T-cell (primary cell): ENCODE measurements around the gene EEFSEC. TPM values are rescaled to one million over a fixed set of nuclear protein-coding genes. Genes with fewer than 3 reads are reported as not detected.

Experiments
- ATAC-seq, 4 experiments: fragments of 200-7000 bp in 3 of 4; fragments of 150-1000 bp in 1 of 4; cut with Tn5 transposase; replicated peaks in 1 of 4; 1 replicate in 3 of 4; 2 replicates in 1 of 4; pipeline ENCODE4 v1.10.0; 2021; ENCODE audit warnings: moderate library complexity in 3 of 4, mild to moderate bottlenecking in 2 of 4, moderate number of reproducible peaks in 1 of 4
- CTCF ChIA-PET, 2 donors: fragments of 300-600 bp; sonication (Branson Sonifier 250); formaldehyde crosslinking; loops; one replicate each; lab custom pipeline; 2022; ENCODE audit warnings: antibody characterized with exemption in 2 of 2; lab: Charles Lee
- POLR2A ChIA-PET, 2 donors: fragments of 300-600 bp; sonication (Branson Sonifier 250); formaldehyde crosslinking; loops; one replicate each; lab custom pipeline; 2022; ENCODE audit warnings: antibody characterized with exemption in 2 of 2; lab: Charles Lee
- DNase-seq, 35 experiments: peaks; one replicate each; pipeline versions ENCODE4 v3.0.0 to v3.0.0-alpha.2; 2013 to 2023
- H3K27ac ChIP-seq: one replicate; pipeline ENCODE4 v1.5.1; 2013; ENCODE audit warnings: low read length
- H3K27me3 ChIP-seq, 2 experiments: replicated peaks in 1 of 2; 1 replicate in 1 of 2; 2 replicates in 1 of 2; pipeline versions ENCODE4 v1.6.1 to v1.7.0; 2013; ENCODE audit warnings: low read length in 1 of 2, mixed read lengths in 1 of 2; ENCODE audit not compliant: control insufficient read depth in 2 of 2, insufficient read depth in 2 of 2; ENCODE audit errors: extremely low read depth in 1 of 2
- H3K36me3 ChIP-seq, 2 donors: 1 replicate in 1 of 2; 2 replicates in 1 of 2; pipeline versions ENCODE4 v1.6.1 to v1.7.0; 2013; ENCODE audit warnings: low read length in 1 of 2; ENCODE audit not compliant: control insufficient read depth in 2 of 2, insufficient read depth in 1 of 2; ENCODE audit errors: extremely low read depth in 1 of 2
- H3K4me1 ChIP-seq, 2 experiments: 1 replicate in 1 of 2; 2 replicates in 1 of 2; pipeline versions ENCODE4 v1.6.1 to v1.7.0; 2013; ENCODE audit warnings: low read length in 2 of 2, mixed read lengths in 1 of 2; ENCODE audit not compliant: insufficient read depth in 2 of 2, control insufficient read depth in 1 of 2; ENCODE audit errors: extremely low read depth in 1 of 2
- H3K4me3 ChIP-seq, 2 donors: 1 replicate in 1 of 2; 2 replicates in 1 of 2; pipeline versions ENCODE4 v1.5.1 to v1.7.0; 2013; ENCODE audit warnings: mild to moderate bottlenecking in 2 of 2, low read length in 1 of 2, moderate library complexity in 1 of 2; ENCODE audit not compliant: control insufficient read depth in 1 of 2; ENCODE audit errors: extremely low read depth in 1 of 2
- H3K9me3 ChIP-seq: 2 replicates; pipeline ENCODE4 v1.7.0; 2013
- H3K27ac Mint-ChIP-seq, 2 donors: one replicate each; pipeline ENCODE4 v1.8.0; 2020 to 2021; ENCODE audit warnings: mild to moderate bottlenecking in 2 of 2, mixed read lengths in 2 of 2
- H3K27me3 Mint-ChIP-seq, 2 donors: one replicate each; pipeline ENCODE4 v1.8.0; 2021 to 2022; ENCODE audit warnings: mixed read lengths in 2 of 2
- H3K36me3 Mint-ChIP-seq: one replicate; pipeline ENCODE4 v1.8.0; 2021; ENCODE audit warnings: mixed read lengths
- H3K4me1 Mint-ChIP-seq, 3 donors: one replicate each; pipeline ENCODE4 v1.8.0; 2020 to 2022; ENCODE audit warnings: mixed read lengths in 3 of 3, mild to moderate bottlenecking in 1 of 3
- H3K4me3 Mint-ChIP-seq, 3 donors: one replicate each; pipeline ENCODE4 v1.8.0; 2020 to 2022; ENCODE audit warnings: mild to moderate bottlenecking in 3 of 3, mixed read lengths in 3 of 3, moderate library complexity in 3 of 3
- H3K9me3 Mint-ChIP-seq, 3 donors: one replicate each; pipeline ENCODE4 v1.8.0; 2020 to 2022; ENCODE audit warnings: mixed read lengths in 3 of 3
- WGBS: methylation state at CpG from one replicate; pipeline ENCODE4 v1.1.5; 2013; ENCODE audit warnings: missing lambda C conversion rate; ENCODE audit not compliant: insufficient coverage; 5-methylcytosine and 5-hydroxymethylcytosine counted together
- total RNA-seq, 35 experiments: library from RNA in 6 of 35; stranded (reverse) in 6 of 35; fragments of 120-200 nt in 1 of 35; gene quantifications; one replicate each; pipeline versions ENCODE4 v1.2.1 to v1.2.4 and lab custom pipeline; 2013 to 2026

The EEFSEC gene
- total RNA-seq, 5 donors from 2014 or later (not counting 1 experiment from before 2014, with no cell fraction given) = 15.9 to 21.1 (median 19.1) TPM

DNA sequence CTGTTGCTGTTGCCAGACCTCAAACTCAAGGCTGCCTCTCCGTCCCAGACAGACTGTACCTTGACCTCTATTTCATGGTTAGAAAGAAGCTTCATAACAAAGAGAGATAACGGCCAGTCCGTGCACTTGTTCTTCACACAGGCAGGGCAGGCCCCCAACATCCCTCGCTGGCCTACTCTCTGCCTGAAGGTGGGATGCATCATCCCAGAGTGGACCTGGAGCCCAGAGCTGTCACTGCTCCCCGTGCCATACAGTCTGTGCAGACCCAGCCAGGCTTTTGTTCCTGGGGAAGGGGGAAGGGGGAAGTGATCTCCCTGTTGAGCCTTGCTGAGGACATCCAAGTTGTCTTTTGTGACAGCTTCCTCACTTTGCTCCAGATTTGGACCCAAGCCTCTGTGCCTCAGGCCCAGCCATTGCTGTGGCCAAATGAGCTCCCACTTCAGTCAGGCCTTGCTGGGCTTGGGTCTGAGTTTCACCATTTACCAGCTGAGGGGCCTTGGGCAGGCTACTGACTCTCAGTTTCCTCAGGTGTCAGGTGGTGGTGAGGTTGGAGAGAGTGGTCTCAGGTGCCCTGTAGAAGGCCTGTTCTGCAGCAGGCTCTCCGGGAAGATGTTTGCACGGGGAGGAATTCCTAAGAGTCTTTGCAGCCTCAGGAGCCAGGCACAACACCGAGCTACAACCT lies 171.8 kb downstream of the EEFSEC start:
- peaks cover 19% of the 10 kb centered on the region for H3K36me3 Mint-ChIP-seq

DNA sequence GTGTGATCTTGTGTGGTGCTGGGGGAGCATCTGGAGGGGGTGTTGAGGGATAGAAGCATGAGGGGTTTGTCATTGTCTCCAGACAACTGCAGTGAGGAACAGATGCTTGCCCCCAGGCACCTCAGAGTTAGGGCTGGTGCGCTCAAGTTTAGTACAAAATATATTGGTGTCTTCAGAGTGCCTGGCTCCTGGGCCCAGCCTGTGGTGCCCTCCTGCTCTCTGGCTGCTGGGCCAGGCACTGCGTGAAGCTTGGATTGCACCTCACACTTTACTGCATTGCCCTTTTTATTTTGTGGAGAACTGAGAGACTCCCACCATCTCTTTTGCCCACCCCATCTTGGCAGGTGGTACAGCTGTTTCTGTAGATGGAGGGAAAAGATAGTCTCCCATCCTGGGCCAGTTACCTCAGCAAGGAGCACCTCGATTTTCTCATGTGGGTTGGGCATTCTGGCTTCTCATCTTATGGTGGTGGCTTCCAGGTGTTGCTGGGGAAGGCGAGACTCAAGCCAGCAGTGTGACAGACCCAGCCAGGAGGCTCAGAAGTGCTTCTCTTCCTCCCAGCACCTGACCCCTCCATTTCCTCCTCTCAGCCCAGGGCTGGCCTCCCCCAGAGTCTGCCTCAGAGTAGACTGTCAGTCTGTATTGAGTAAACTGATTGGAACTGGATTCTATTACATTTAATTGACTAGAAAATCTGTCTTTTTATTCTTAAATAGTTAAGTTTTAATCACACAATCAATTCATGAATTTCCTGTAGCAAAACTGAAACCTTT lies 173.0 kb downstream of the EEFSEC start:
- peaks cover 0 to 34% of the 10 kb centered on the region in 2 experiments for H3K4me1 ChIP-seq
- peaks cover 19% of the 10 kb centered on the region for H3K36me3 Mint-ChIP-seq
- peak overlapping the region in 1 of 3 donors; percentile 32 for H3K4me3 Mint-ChIP-seq
- no peaks in the 10 kb centered on the region for H3K27me3 Mint-ChIP-seq
- H3K27ac ChIP-seq = no peak overlapping the region
- H3K27ac Mint-ChIP-seq = peak overlapping the region; percentile 44 to 81
- CTCF ChIA-PET = interaction anchor here in 1 of 2 donors (1.1 kb wide), 1 partner anchor 230 kb away, joined by 3 read pairs; no protein-coding TSS in a partner anchor
- H3K4me1 Mint-ChIP-seq = peaks cover 25 to 33% (median 25%) of the 10 kb centered on the region in 3 donors
- H3K9me3 Mint-ChIP-seq = no peaks in the 10 kb centered on the region
- ATAC-seq = peak in 3 of 4 experiments; percentile 34 to 44 (median 40)
- WGBS = 86% methylated on average over 1 of the region's 4 CpGs
- peaks cover 0 to 2% of the 10 kb centered on the region in 2 donors for H3K36me3 ChIP-seq
- H3K9me3 ChIP-seq = no peaks in the 10 kb centered on the region
- H3K4me3 ChIP-seq = no peak overlapping the region
- POLR2A ChIA-PET = no interaction called here
- peak in 3 of 35 experiments; percentile 16 to 25 (median 17) for DNase-seq
- H3K27me3 ChIP-seq = no peaks in the 10 kb centered on the region

More for the DNA sequence above, 171.8 kb downstream of the EEFSEC start:
- peaks cover 37 to 45% (median 37%) of the 10 kb centered on the region in 3 donors for H3K4me1 Mint-ChIP-seq
- ChIA-PET POLR2A (interaction anchor here in 1 of 2 donors (0.6 kb wide), 1 partner anchor 217 kb away, joined by 3 read pairs; no protein-coding TSS in a partner anchor), CTCF (interaction anchor here in 1 of 2 donors (1.1 kb wide), 1 partner anchor 229 kb away, joined by 3 read pairs; no protein-coding TSS in a partner anchor)
- Histone ChIP-seq H3K9me3 (no peaks in the 10 kb centered on the region), H3K27ac (no peak overlapping the region), H3K27me3 (no peaks in the 10 kb centered on the region), H3K4me1 (peaks cover 0 to 46% of the 10 kb centered on the region in 2 experiments), H3K4me3 (no peak overlapping the region), H3K36me3 (peaks cover 0 to 2% of the 10 kb centered on the region in 2 donors)
- no peak overlapping the region for H3K4me3 Mint-ChIP-seq
- 95% methylated on average over 6 of the region's 8 CpGs for WGBS
- DNase-seq (peak in 1 of 35 experiments; percentile 5), ATAC-seq (no peak)
- H3K27ac Mint-ChIP-seq = peak overlapping the region in 1 of 2 donors; percentile 44
- H3K9me3 Mint-ChIP-seq = no peaks in the 10 kb centered on the region
- H3K27me3 Mint-ChIP-seq = no peaks in the 10 kb centered on the region

DNA sequence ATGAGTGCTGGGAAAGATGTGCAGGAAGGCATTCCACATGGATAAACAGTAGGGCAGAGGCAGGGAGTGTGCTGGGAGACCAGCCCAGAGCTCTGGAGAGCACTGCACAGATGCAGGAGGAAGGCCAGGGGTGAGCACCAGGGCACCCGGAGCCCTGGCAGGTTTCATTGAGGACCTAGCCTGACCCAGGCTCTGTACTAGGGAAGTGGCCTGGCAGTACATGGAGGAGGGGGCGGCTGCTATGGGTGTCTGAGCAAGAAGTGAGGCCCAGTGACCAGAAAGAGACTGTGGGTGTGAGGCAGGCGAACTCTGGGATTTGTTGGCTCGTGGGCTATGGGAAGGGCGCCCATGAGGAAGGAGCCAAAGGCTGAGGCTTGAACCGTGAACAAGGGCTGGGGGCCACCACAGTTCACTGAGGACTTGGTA lies 174.3 kb downstream of the EEFSEC start:
- Mint-ChIP-seq H3K4me1 (peaks cover 16 to 25% (median 22%) of the 10 kb centered on the region in 3 donors), H3K27me3 (no peaks in the 10 kb centered on the region), H3K9me3 (no peaks in the 10 kb centered on the region), H3K36me3 (peaks cover 19% of the 10 kb centered on the region), H3K27ac (no peak overlapping the region), H3K4me3 (no peak overlapping the region)
- ChIA-PET POLR2A (no interaction called here), CTCF (no interaction called here)
- Histone ChIP-seq H3K27me3 (no peaks in the 10 kb centered on the region), H3K36me3 (no peaks in the 10 kb centered on the region), H3K9me3 (no peaks in the 10 kb centered on the region), H3K4me1 (peaks cover 0 to 20% of the 10 kb centered on the region in 2 experiments), H3K27ac (no peak overlapping the region), H3K4me3 (no peak overlapping the region)
- DNase-seq (peak in 1 of 35 experiments; percentile 21), ATAC-seq (no peak)
- WGBS = 98% methylated on average over 5 of the region's 6 CpGs

DNA sequence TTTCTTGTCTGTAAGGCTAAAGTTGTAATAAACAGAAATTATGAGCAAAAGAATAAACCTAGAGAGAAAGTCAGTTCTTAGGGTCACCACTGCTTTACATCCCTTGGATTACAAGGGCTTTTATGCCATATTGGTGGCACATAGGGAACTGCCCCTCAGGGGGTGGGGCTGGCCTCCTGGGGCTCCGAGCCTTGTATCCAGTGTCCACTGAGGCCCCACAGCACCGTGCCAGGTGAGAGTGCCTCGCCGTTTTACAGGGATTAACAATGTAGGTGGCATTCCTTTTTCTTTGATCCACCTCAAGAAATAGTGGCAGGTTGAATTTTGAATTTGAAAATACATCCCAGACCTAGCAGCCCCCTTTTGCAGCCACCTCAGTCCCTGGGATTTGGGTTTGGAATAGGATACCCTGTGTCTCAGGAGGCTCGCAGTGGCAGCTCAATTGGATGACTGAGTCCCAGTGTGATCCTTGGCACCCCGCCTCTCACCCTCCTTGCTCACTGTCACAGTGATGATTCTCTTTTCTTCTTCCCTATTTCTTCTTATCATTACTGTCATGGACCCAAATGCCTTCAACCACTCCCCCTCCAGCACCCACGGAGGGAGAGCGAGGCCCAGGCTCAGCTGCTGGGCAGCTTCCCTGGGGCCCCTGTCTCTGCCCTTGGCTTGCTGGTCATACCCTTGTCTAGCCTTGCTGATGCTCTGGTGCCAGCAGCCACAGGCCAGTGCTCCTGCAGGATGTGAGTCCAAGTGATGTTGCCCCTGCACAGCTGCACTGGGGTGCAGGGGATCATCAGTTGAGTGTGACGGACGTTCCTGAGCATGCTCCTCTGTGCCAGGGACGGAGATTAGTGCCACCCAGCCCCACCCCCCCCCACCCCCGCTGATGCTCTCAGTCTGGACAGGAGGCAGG lies 175.5 kb downstream of the EEFSEC start:
- DNase-seq = peak in 1 of 35 experiments; percentile 13
- 100% methylated on average over 4 of the region's 12 CpGs for WGBS
- Histone ChIP-seq H3K36me3 (peaks cover 2 to 5% of the 10 kb centered on the region in 2 donors), H3K27me3 (no peaks in the 10 kb centered on the region), H3K4me3 (no peak overlapping the region), H3K4me1 (peaks cover 0 to 19% of the 10 kb centered on the region in 2 experiments), H3K9me3 (no peaks in the 10 kb centered on the region), H3K27ac (no peak overlapping the region)
- no peak for ATAC-seq
- POLR2A ChIA-PET = no interaction called here
- Mint-ChIP-seq H3K27me3 (no peaks in the 10 kb centered on the region), H3K9me3 (no peaks in the 10 kb centered on the region), H3K4me1 (peaks cover 16 to 28% (median 25%) of the 10 kb centered on the region in 3 donors), H3K36me3 (peaks cover 29% of the 10 kb centered on the region), H3K4me3 (no peak overlapping the region), H3K27ac (no peak overlapping the region)
- CTCF ChIA-PET = interaction anchor here in 1 of 2 donors (0.6 kb wide), 1 partner anchor 234 kb away, joined by 5 read pairs; no protein-coding TSS in a partner anchor

DNA sequence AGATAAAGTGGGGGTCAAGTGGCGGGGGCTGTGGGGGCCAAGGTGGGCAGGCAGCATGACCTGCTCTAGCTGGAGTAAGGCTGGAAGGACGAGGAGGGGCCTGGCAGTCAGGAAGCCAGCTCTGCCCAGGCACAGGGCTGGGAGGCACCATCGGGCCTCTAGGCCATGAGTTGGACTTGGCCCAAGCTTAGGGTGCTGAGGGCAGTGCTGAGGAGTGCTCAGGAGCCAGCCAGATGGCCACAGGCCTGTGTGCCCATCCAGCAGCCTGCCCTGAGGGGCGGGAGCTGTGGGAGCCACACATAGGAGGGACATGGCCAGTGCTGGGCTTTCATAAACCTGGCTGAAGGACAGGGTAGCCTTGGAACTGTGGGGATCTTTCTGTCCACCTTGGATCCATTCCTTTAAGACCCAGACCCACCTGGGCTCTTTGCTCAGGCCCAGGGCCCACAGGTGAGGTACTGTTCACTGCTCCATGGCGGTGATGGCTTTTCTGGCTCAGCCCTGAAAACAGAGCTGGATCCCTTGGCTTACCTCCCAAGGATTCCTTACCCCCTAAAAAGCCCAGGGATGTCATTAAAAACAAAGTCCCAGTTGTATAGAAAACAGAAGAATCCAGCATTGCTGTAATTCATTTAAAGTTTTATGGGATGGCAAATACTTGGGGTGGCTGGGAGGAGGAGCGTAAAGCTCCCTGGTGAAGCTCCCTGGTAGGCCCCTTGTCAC lies 176.4 kb downstream of the EEFSEC start:
- H3K4me1 ChIP-seq = peaks cover 0 to 19% of the 10 kb centered on the region in 2 experiments
- H3K9me3 Mint-ChIP-seq = no peaks in the 10 kb centered on the region
- ChIA-PET POLR2A (no interaction called here), CTCF (interaction anchor here in 1 of 2 donors (0.6 kb wide), 1 partner anchor 235 kb away, joined by 5 read pairs; no protein-coding TSS in a partner anchor)
- no peaks in the 10 kb centered on the region for H3K27me3 Mint-ChIP-seq
- no peaks in the 10 kb centered on the region for H3K9me3 ChIP-seq
- H3K4me3 Mint-ChIP-seq = no peak overlapping the region
- WGBS = 93% methylated on average over 4 of the region's 6 CpGs
- no peak overlapping the region for H3K4me3 ChIP-seq
- H3K36me3 Mint-ChIP-seq = peaks cover 32% of the 10 kb centered on the region
- H3K4me1 Mint-ChIP-seq = peaks cover 16 to 28% (median 20%) of the 10 kb centered on the region in 3 donors
- H3K27ac Mint-ChIP-seq = no peak overlapping the region
- ATAC-seq = no peak
- H3K27me3 ChIP-seq = no peaks in the 10 kb centered on the region
- H3K27ac ChIP-seq = no peak overlapping the region
- no peak for DNase-seq
- peaks cover 2 to 7% of the 10 kb centered on the region in 2 donors for H3K36me3 ChIP-seq
